Activated B cell treated with CpG ODN at 0.5 μM for 24 hours (primary cell): ENCODE data around the gene RAD18. TPM values are rescaled to one million over a fixed set of nuclear protein-coding genes. Genes with fewer than 3 reads are reported as not detected.

Source experiments
- ATAC-seq: fragments of 200-7000 bp; cut with Tn5 transposase; one replicate; pipeline ENCODE4 v1.10.0; 2021; ENCODE audit warnings: low read depth, mild to moderate bottlenecking, moderate library complexity
- CTCF ChIA-PET: fragments of 350-600 bp; sonication (Branson Sonifier 250); formaldehyde crosslinking; loops from one replicate; lab custom pipeline; 2021; ENCODE audit warnings: antibody characterized with exemption; lab: Charles Lee
- POLR2A ChIA-PET: fragments of 350-600 bp; sonication (Branson Sonifier 250); formaldehyde crosslinking; loops from one replicate; lab custom pipeline; 2021; ENCODE audit warnings: antibody characterized with exemption; lab: Charles Lee
- DNase-seq: peaks from one replicate; pipeline ENCODE4 v3.0.0; 2022
- H3K27ac Mint-ChIP-seq: one replicate; pipeline ENCODE4 v1.8.0; 2020; ENCODE audit warnings: mixed read lengths
- H3K27me3 Mint-ChIP-seq: one replicate; pipeline ENCODE4 v1.8.0; 2021; ENCODE audit warnings: mixed read lengths
- H3K36me3 Mint-ChIP-seq: one replicate; pipeline ENCODE4 v1.8.0; 2021; ENCODE audit warnings: low read depth, mixed read lengths
- H3K4me1 Mint-ChIP-seq: one replicate; pipeline ENCODE4 v1.8.0; 2021; ENCODE audit warnings: mixed read lengths
- H3K4me3 Mint-ChIP-seq: one replicate; pipeline ENCODE4 v1.8.0; 2020; ENCODE audit warnings: mild to moderate bottlenecking, mixed read lengths
- H3K9me3 Mint-ChIP-seq: one replicate; pipeline ENCODE4 v1.8.0; 2020; ENCODE audit warnings: mixed read lengths
- CTCF ChIP-seq: fragments of 200-600 bp; IDR thresholded peaks from one replicate; pipeline ENCODE4 v1.8.0; 2022; ENCODE audit warnings: antibody characterized with exemption, mild to moderate bottlenecking
- intact Hi-C: fragments of 100-400 bp; cut with micrococcal nuclease; formaldehyde crosslinking; loops from one replicate; pipeline ENCODE4 v1.15.1; 2024
- total RNA-seq: library from RNA; stranded (reverse); gene quantifications from 2 replicates; pipeline ENCODE4 v1.2.3, GENCODE V29; 2022

Gene RAD18
- total RNA-seq, 1 donor from 2014 or later = 21.6 TPM

GRCh38 chr3:8985876-8986275, 22.6 kb upstream of the RAD18 start:
- no peak for ATAC-seq
- intact Hi-C loops = no loop called here
- ChIA-PET POLR2A (no interaction called here), CTCF (no interaction called here)
- Mint-ChIP-seq H3K27ac (no peak overlapping the region), H3K4me1 (peaks cover 5% of the 10 kb centered on the region), H3K27me3 (peaks cover under 1% of the 10 kb centered on the region), H3K4me3 (no peak overlapping the region), H3K9me3 (no peaks in the 10 kb centered on the region), H3K36me3 (no peaks in the 10 kb centered on the region)
- no peak for TF ChIP-seq CTCF
- DNase-seq = no peak

- POLR2A ChIA-PET = no interaction called here
- ATAC-seq (no peak), DNase-seq (no peak)
- H3K27ac Mint-ChIP-seq = no peak overlapping the region
- peaks cover 5% of the 10 kb centered on the region for H3K27me3 Mint-ChIP-seq
- CTCF ChIA-PET = no interaction called here
- H3K36me3 Mint-ChIP-seq = no peaks in the 10 kb centered on the region
- H3K9me3 Mint-ChIP-seq = no peaks in the 10 kb centered on the region
- no peak for TF ChIP-seq CTCF
- peaks cover 5% of the 10 kb centered on the region for H3K4me1 Mint-ChIP-seq
- intact Hi-C loops = no loop called here
- no peak overlapping the region for H3K4me3 Mint-ChIP-seq
Measured at GRCh38 chr3:8985411-8985831, 22.1 kb upstream of the RAD18 start.

- POLR2A ChIA-PET = no interaction called here
- intact Hi-C loops = no loop called here
- Mint-ChIP-seq H3K27ac (no peak overlapping the region), H3K36me3 (no peaks in the 10 kb centered on the region), H3K4me1 (peaks cover 5% of the 10 kb centered on the region), H3K9me3 (peaks cover under 1% of the 10 kb centered on the region), H3K27me3 (peaks cover 11% of the 10 kb centered on the region), H3K4me3 (no peak overlapping the region)
- CTCF ChIA-PET = no interaction called here
- ATAC-seq (no peak), DNase-seq (no peak)
- no peak for TF ChIP-seq CTCF
Measured at GRCh38 chr3:8984526-8984925, 21.3 kb upstream of the RAD18 start.

- H3K27ac Mint-ChIP-seq = no peak overlapping the region
- CTCF ChIA-PET = no interaction called here
Measured at GRCh38 chr3:8984081-8984480, 20.8 kb upstream of the RAD18 start.

GRCh38 chr3:8983591-8983990, 20.3 kb upstream of the RAD18 start:
- intact Hi-C loops = no loop called here
- Mint-ChIP-seq H3K36me3 (no peaks in the 10 kb centered on the region), H3K9me3 (peaks cover 4% of the 10 kb centered on the region), H3K4me3 (no peak overlapping the region), H3K27ac (no peak overlapping the region), H3K4me1 (peaks cover 5% of the 10 kb centered on the region), H3K27me3 (peaks cover 17% of the 10 kb centered on the region)
- ATAC-seq (no peak), DNase-seq (no peak)
- ChIA-PET CTCF (no interaction called here), POLR2A (no interaction called here)
- no peak for TF ChIP-seq CTCF

More at GRCh38 chr3:8984081-8984480, 20.8 kb upstream of the RAD18 start:
- peaks cover 5% of the 10 kb centered on the region for H3K4me1 Mint-ChIP-seq
- H3K9me3 Mint-ChIP-seq = peaks cover 4% of the 10 kb centered on the region
- H3K4me3 Mint-ChIP-seq = no peak overlapping the region
- H3K27me3 Mint-ChIP-seq = peaks cover 14% of the 10 kb centered on the region
- no peaks in the 10 kb centered on the region for H3K36me3 Mint-ChIP-seq
- no peak for ATAC-seq
- POLR2A ChIA-PET = no interaction called here
- no peak for TF ChIP-seq CTCF
- no peak for DNase-seq
- intact Hi-C loops = no loop called here
